Smooth muscle cell (in vitro differentiated cells): ENCODE results near the gene RGS7. TPM values are rescaled to one million over a fixed set of nuclear protein-coding genes. Genes with fewer than 3 reads are reported as not detected.

ENCODE experiments used
- DNase-seq: peaks from one replicate; lab custom pipeline; 2025; ENCODE audit not compliant: unreplicated experiment; lab: John Stamatoyannopoulos, UW
- H2AFZ ChIP-seq: fragments of 200-600 bp; sonication (generic); 2 replicates; pipeline ENCODE4 v1.6.0; 2016; ENCODE audit warnings: antibody characterized with exemption, low read depth, mild to moderate bottlenecking
- H3F3A ChIP-seq: fragments of 200-600 bp; sonication (generic); 2 replicates; pipeline ENCODE4 v1.6.0; 2017; ENCODE audit warnings: antibody characterized with exemption, low read depth
- H3K27ac ChIP-seq: fragments of 200-600 bp; sonication (generic); 2 replicates; pipeline ENCODE4 v1.5.1; 2016; ENCODE audit warnings: low read depth, mild to moderate bottlenecking
- H3K27me3 ChIP-seq: fragments of 200-600 bp; sonication (generic); 2 replicates; pipeline ENCODE4 v1.6.1; 2016; ENCODE audit warnings: low read depth, mild to moderate bottlenecking
- H3K36me3 ChIP-seq: fragments of 200-600 bp; sonication (generic); 2 replicates; pipeline ENCODE4 v1.5.1; 2016; ENCODE audit warnings: low read depth
- H3K4me1 ChIP-seq: fragments of 200-600 bp; sonication (generic); 2 replicates; pipeline ENCODE4 v1.5.1; 2016; ENCODE audit warnings: low read depth
- H3K4me2 ChIP-seq: fragments of 200-600 bp; sonication (generic); 2 replicates; pipeline ENCODE4 v1.6.0; 2016; ENCODE audit warnings: mild to moderate bottlenecking
- H3K4me3 ChIP-seq: fragments of 200-600 bp; sonication (generic); 2 replicates; pipeline ENCODE4 v1.5.1; 2016; ENCODE audit warnings: mild to moderate bottlenecking
- H3K79me2 ChIP-seq: fragments of 200-600 bp; sonication (generic); 2 replicates; pipeline ENCODE4 v1.6.0; 2016; ENCODE audit warnings: low read depth, mild to moderate bottlenecking
- H3K9ac ChIP-seq: fragments of 200-600 bp; sonication (generic); 2 replicates; pipeline ENCODE4 v1.6.0; 2016; ENCODE audit warnings: low read depth
- H3K9me3 ChIP-seq: fragments of 200-600 bp; sonication (generic); replicated peaks from 2 replicates; pipeline ENCODE4 v1.5.1; 2016; ENCODE audit warnings: low read depth
- H4K20me1 ChIP-seq: fragments of 200-600 bp; sonication (generic); 2 replicates; pipeline ENCODE4 v1.6.0; 2016; ENCODE audit warnings: low read depth
- CTCF ChIP-seq: fragments of 200-600 bp; sonication (generic); IDR thresholded peaks from 2 replicates; pipeline ENCODE4 v1.5.1; 2017; ENCODE audit warnings: borderline replicate concordance, mild to moderate bottlenecking, antibody characterized with exemption; ENCODE audit not compliant: insufficient read depth, poor library complexity, severe bottlenecking
- WGBS: methylation state at CpG from one replicate; pipeline ENCODE4 v1.1.7; 2016; ENCODE audit warnings: low lambda C conversion rate; 5-methylcytosine and 5-hydroxymethylcytosine counted together
- polyA plus RNA-seq: library from polyadenylated mRNA; unstranded; fragments of >200 nt; fragmentation: Nextera tagmentation; extraction: Ambion mirVana; gene quantifications from 2 replicates; pipeline ENCODE4 v1.2.1, GENCODE V29; 2016
- total RNA-seq: library from RNA; depleted of rRNA; stranded (reverse); fragments of >200 nt; gene quantifications from 2 replicates; pipeline ENCODE4 v1.2.3, GENCODE V29; 2014

Gene RGS7
- total and polyA plus RNA-seq, 2 experiments from 2014 or later, result 0.16 TPM; not detected in 1

GRCh38 chr1:241139047-241139446 is 218.0 kb downstream of the RGS7 start:
- no peaks in the 10 kb centered on the region for H4K20me1 ChIP-seq
- no peaks in the 10 kb centered on the region for H3K79me2 ChIP-seq
- no peak overlapping the region for H3K4me3 ChIP-seq
- no peak overlapping the region for H3K27ac ChIP-seq
- H2AFZ ChIP-seq, result no peak overlapping the region
- H3K4me2 ChIP-seq, result no peak overlapping the region
- H3F3A ChIP-seq, result no peaks in the 10 kb centered on the region
- no peaks in the 10 kb centered on the region for H3K9me3 ChIP-seq
- TF ChIP-seq CTCF, result no peak
- no peak for DNase-seq
- 88% methylated on average over 1 of the region's 1 CpG for WGBS
- no peaks in the 10 kb centered on the region for H3K27me3 ChIP-seq
- H3K9ac ChIP-seq, result no peak overlapping the region
- H3K4me1 ChIP-seq, result no peaks in the 10 kb centered on the region
- H3K36me3 ChIP-seq, result no peaks in the 10 kb centered on the region

- no peak overlapping the region for H3K4me2 ChIP-seq
- H3K79me2 ChIP-seq, result no peaks in the 10 kb centered on the region
- no peaks in the 10 kb centered on the region for H3K27me3 ChIP-seq
- H3K36me3 ChIP-seq, result no peaks in the 10 kb centered on the region
- no peak overlapping the region for H3K27ac ChIP-seq
- 87% methylated on average over 4 of the region's 4 CpGs for WGBS
- H3K9ac ChIP-seq, result no peak overlapping the region
- TF ChIP-seq CTCF, result no peak
- H3K4me1 ChIP-seq, result no peaks in the 10 kb centered on the region
- H3K4me3 ChIP-seq, result no peak overlapping the region
- no peaks in the 10 kb centered on the region for H3K9me3 ChIP-seq
- no peak overlapping the region for H2AFZ ChIP-seq
- H4K20me1 ChIP-seq, result no peaks in the 10 kb centered on the region
- no peak for DNase-seq
- H3F3A ChIP-seq, result no peaks in the 10 kb centered on the region
Observed at GRCh38 chr1:241138248-241138647, 218.8 kb downstream of the RGS7 start.

GRCh38 chr1:241136389-241136788 is 220.6 kb downstream of the RGS7 start:
- H3K27me3 ChIP-seq, result no peaks in the 10 kb centered on the region
- H3K4me1 ChIP-seq, result no peaks in the 10 kb centered on the region
- no peak overlapping the region for H2AFZ ChIP-seq
- H4K20me1 ChIP-seq, result no peaks in the 10 kb centered on the region
- DNase-seq, result no peak
- no peak for TF ChIP-seq CTCF
- 90% methylated on average over 6 of the region's 6 CpGs for WGBS
- no peak overlapping the region for H3K4me3 ChIP-seq
- H3K4me2 ChIP-seq, result no peak overlapping the region
- H3K9ac ChIP-seq, result no peak overlapping the region
- H3F3A ChIP-seq, result no peaks in the 10 kb centered on the region
- no peak overlapping the region for H3K27ac ChIP-seq
- H3K79me2 ChIP-seq, result no peaks in the 10 kb centered on the region
- H3K9me3 ChIP-seq, result no peaks in the 10 kb centered on the region
- H3K36me3 ChIP-seq, result no peaks in the 10 kb centered on the region

GRCh38 chr1:241131636-241132194 is 225.3 kb downstream of the RGS7 start:
- Histone ChIP-seq H3K36me3 (no peaks in the 10 kb centered on the region), H3K4me2 (no peak overlapping the region), H3K27me3 (no peaks in the 10 kb centered on the region), H4K20me1 (no peaks in the 10 kb centered on the region), H2AFZ (no peak overlapping the region), H3K79me2 (no peaks in the 10 kb centered on the region), H3K4me3 (no peak overlapping the region), H3K9ac (no peak overlapping the region), H3F3A (no peaks in the 10 kb centered on the region), H3K27ac (no peak overlapping the region), H3K9me3 (no peaks in the 10 kb centered on the region), H3K4me1 (no peaks in the 10 kb centered on the region)
- DNase-seq, result no peak
- WGBS, result 88% methylated on average over 5 of the region's 5 CpGs
- no peak for TF ChIP-seq CTCF
